Progenitor cell of endocrine pancreas (in vitro differentiated cells): ENCODE data around the gene FGF3. TPM values are rescaled to one million over a fixed set of nuclear protein-coding genes. Genes with fewer than 3 reads are reported as not detected.

Source experiments
- DNase-seq: peaks from one replicate; pipeline ENCODE4 v3.0.0; 2021; ENCODE audit warnings: low spot score; ENCODE audit not compliant: unreplicated experiment
- H3K27ac Mint-ChIP-seq: 2 replicates; pipeline ENCODE4 v1.8.0; 2021; ENCODE audit warnings: mild to moderate bottlenecking, moderate library complexity, mixed read lengths
- H3K27me3 Mint-ChIP-seq: 2 replicates; pipeline ENCODE4 v1.8.0; 2021; ENCODE audit warnings: mixed read lengths
- H3K36me3 Mint-ChIP-seq: 2 replicates; pipeline ENCODE4 v1.8.0; 2022; ENCODE audit warnings: mixed read lengths; ENCODE audit not compliant: insufficient read depth
- H3K4me1 Mint-ChIP-seq: 2 replicates; pipeline ENCODE4 v1.8.0; 2021; ENCODE audit warnings: low read depth, mixed read lengths
- H3K4me3 Mint-ChIP-seq: 2 replicates; pipeline ENCODE4 v1.8.0; 2021; ENCODE audit warnings: low read depth, mild to moderate bottlenecking, moderate library complexity, mixed read lengths
- H3K9me3 Mint-ChIP-seq: 2 replicates; pipeline ENCODE4 v1.8.0; 2021; ENCODE audit warnings: low read depth, mixed read lengths
- CTCF ChIP-seq: fragments of 200-600 bp; sonication (generic); IDR thresholded peaks from one replicate; pipeline ENCODE4 v1.5.0; 2021; ENCODE audit warnings: antibody characterized with exemption, mild to moderate bottlenecking; ENCODE audit not compliant: unreplicated experiment
- total RNA-seq: library from RNA; stranded (reverse); gene quantifications from 2 replicates; pipeline ENCODE4 v1.2.1, GENCODE V29; 2021

FGF3 gene
- total RNA-seq, 1 donor from 2014 or later, result not detected

GRCh38 chr11:69843529-69843921 is 24.3 kb upstream of the FGF3 start:
- Mint-ChIP-seq H3K36me3 (no peaks in the 10 kb centered on the region), H3K4me1 (no peaks in the 10 kb centered on the region), H3K27me3 (peaks cover 26% of the 10 kb centered on the region), H3K9me3 (no peaks in the 10 kb centered on the region), H3K4me3 (no peak overlapping the region), H3K27ac (no peak overlapping the region)
- no peak for TF ChIP-seq CTCF
- no peak for DNase-seq

GRCh38 chr11:69842746-69843528 is 23.7 kb upstream of the FGF3 start:
- Mint-ChIP-seq H3K4me1 (no peaks in the 10 kb centered on the region), H3K27ac (no peak overlapping the region), H3K9me3 (no peaks in the 10 kb centered on the region), H3K36me3 (no peaks in the 10 kb centered on the region), H3K27me3 (peaks cover 25% of the 10 kb centered on the region), H3K4me3 (no peak overlapping the region)
- no peak for TF ChIP-seq CTCF
- no peak for DNase-seq

GRCh38 chr11:69841859-69842698 is 22.9 kb upstream of the FGF3 start:
- Mint-ChIP-seq H3K27me3 (peaks cover 16% of the 10 kb centered on the region), H3K27ac (no peak overlapping the region), H3K4me1 (no peaks in the 10 kb centered on the region), H3K36me3 (no peaks in the 10 kb centered on the region), H3K4me3 (no peak overlapping the region), H3K9me3 (no peaks in the 10 kb centered on the region)
- peak; percentile 41 for TF ChIP-seq CTCF
- no peak for DNase-seq

GRCh38 chr11:69841170-69841858 is 22.1 kb upstream of the FGF3 start:
- H3K27ac Mint-ChIP-seq, result no peak overlapping the region
- no peaks in the 10 kb centered on the region for H3K9me3 Mint-ChIP-seq
- TF ChIP-seq CTCF, result no peak
- no peak overlapping the region for H3K4me3 Mint-ChIP-seq
- no peaks in the 10 kb centered on the region for H3K36me3 Mint-ChIP-seq
- no peak for DNase-seq
- H3K4me1 Mint-ChIP-seq, result no peaks in the 10 kb centered on the region
- peaks cover 16% of the 10 kb centered on the region for H3K27me3 Mint-ChIP-seq
